ENCODE results near the gene CYP27B1.

DNA sequence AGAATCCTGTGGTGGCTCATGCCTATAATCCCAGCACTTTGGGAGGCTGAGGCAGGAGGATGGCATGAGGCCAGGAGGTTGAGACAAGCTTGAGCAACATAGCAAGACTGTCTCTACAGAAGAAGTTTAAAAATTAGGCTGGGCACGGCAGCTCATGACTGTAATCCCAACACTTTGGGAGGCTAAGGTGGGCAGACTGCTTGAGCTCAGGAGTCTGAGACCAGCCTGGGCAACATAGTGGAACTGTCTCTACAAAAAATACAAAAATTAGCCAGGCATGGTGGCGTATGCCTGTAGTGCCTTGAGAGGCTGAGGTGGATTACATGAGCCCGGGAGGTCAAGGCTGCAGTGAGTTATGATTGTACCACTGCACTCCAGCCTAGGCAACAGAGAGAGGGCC lies 998 bp upstream of the CYP27B1 start:
- TF ChIP-seq POLR2AphosphoS5 (IDR thresholded peaks at IDR 0.05) (no peak), POLR2A (IDR thresholded peaks at IDR 0.05) (no peak)
- TF ChIP-seq, protein P1, sequence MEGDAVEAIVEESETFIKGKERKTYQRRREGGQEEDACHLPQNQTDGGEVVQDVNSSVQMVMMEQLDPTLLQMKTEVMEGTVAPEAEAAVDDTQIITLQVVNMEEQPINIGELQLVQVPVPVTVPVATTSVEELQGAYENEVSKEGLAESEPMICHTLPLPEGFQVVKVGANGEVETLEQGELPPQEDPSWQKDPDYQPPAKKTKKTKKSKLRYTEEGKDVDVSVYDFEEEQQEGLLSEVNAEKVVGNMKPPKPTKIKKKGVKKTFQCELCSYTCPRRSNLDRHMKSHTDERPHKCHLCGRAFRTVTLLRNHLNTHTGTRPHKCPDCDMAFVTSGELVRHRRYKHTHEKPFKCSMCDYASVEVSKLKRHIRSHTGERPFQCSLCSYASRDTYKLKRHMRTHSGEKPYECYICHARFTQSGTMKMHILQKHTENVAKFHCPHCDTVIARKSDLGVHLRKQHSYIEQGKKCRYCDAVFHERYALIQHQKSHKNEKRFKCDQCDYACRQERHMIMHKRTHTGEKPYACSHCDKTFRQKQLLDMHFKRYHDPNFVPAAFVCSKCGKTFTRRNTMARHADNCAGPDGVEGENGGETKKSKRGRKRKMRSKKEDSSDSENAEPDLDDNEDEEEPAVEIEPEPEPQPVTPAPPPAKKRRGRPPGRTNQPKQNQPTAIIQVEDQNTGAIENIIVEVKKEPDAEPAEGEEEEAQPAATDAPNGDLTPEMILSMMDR (IDR thresholded peaks at IDR 0.05): no peak

Data from gastroesophageal sphincter (tissue), 3 donors.